ENCODE measurements around the gene FAM151A. TPM values are rescaled to one million over a fixed set of nuclear protein-coding genes. Genes with fewer than 3 reads are reported as not detected.

The FAM151A gene
- polyA plus RNA-seq, 3 donors = not detected

- no peaks in the 10 kb centered on the region for H3K36me3 Mint-ChIP-seq
- intact Hi-C loops (cut with micrococcal nuclease) = no loop called here
- Histone ChIP-seq H2AFZ (ENCODE audit: insufficient read depth, low read depth, low read length, poor library complexity, severe bottlenecking) (no peak overlapping the region), H3K4me1 (ENCODE audit: control insufficient read depth in 1 of 2, insufficient read depth in 2 of 2, low read length in 2 of 2) (no peaks in the 10 kb centered on the region), H3K79me2 (ENCODE audit: insufficient read depth, low read length) (no peaks in the 10 kb centered on the region), H3K27me3 (ENCODE audit: control insufficient read depth in 2 of 2, insufficient read depth in 2 of 2, low read length in 2 of 2) (no peaks in the 10 kb centered on the region), H3K4me3 (replicated peaks in 1 of 3; ENCODE audit: low read depth in 2 of 3, low read length in 3 of 3) (no peak overlapping the region), H3K9me3 (replicated peaks in 1 of 2; ENCODE audit: control insufficient read depth in 1 of 2, insufficient read depth in 1 of 2, low read length in 2 of 2) (no peaks in the 10 kb centered on the region), H3K27ac (ENCODE audit: low read depth in 1 of 2, low read length in 2 of 2) (no peak overlapping the region), H3K9ac (ENCODE audit: insufficient read depth, low read length, poor library complexity, severe bottlenecking) (no peak overlapping the region), H3K36me3 (replicated peaks in 1 of 2; ENCODE audit: control insufficient read depth in 1 of 2, insufficient read depth in 2 of 2, low read length in 2 of 2) (no peaks in the 10 kb centered on the region), H3K4me2 (replicated peaks; ENCODE audit: extremely low read depth, low read length, poor library complexity, severe bottlenecking) (no peak overlapping the region), H4K20me1 (ENCODE audit: insufficient read depth, low read length) (no peaks in the 10 kb centered on the region)
- H3K4me1 Mint-ChIP-seq = no peaks in the 10 kb centered on the region
- TF ChIP-seq CTCF (IDR thresholded peaks at IDR 0.05) = no peak
- WGBS (ENCODE audit: insufficient coverage) = 94% methylated on average over 10 of the region's 10 CpGs
- peaks cover 0 to 5% (median 0%) of the 10 kb centered on the region in 7 donors for H3K9me3 Mint-ChIP-seq
- peaks cover 3 to 5% (median 5%) of the 10 kb centered on the region in 3 donors for H3K27me3 Mint-ChIP-seq (ENCODE audit: low read depth in 3 of 3)
- no peak for DNase-seq
- no peak overlapping the region for H3K4me3 Mint-ChIP-seq
- H3K27ac Mint-ChIP-seq = no peak overlapping the region
Measured at GRCh38 chr1:54627196-54627595, 3.9 kb upstream of the FAM151A start.

- Histone ChIP-seq H3K79me2 (ENCODE audit: insufficient read depth, low read length) (no peaks in the 10 kb centered on the region), H3K9me3 (replicated peaks in 1 of 2; ENCODE audit: control insufficient read depth in 1 of 2, insufficient read depth in 1 of 2, low read length in 2 of 2) (no peaks in the 10 kb centered on the region), H3K27me3 (ENCODE audit: control insufficient read depth in 2 of 2, insufficient read depth in 2 of 2, low read length in 2 of 2) (no peaks in the 10 kb centered on the region), H4K20me1 (ENCODE audit: insufficient read depth, low read length) (no peaks in the 10 kb centered on the region), H3K4me3 (replicated peaks in 1 of 3; ENCODE audit: low read depth in 2 of 3, low read length in 3 of 3) (no peak overlapping the region), H3K4me2 (replicated peaks; ENCODE audit: extremely low read depth, low read length, poor library complexity, severe bottlenecking) (no peak overlapping the region), H3K4me1 (ENCODE audit: control insufficient read depth in 1 of 2, insufficient read depth in 2 of 2, low read length in 2 of 2) (no peaks in the 10 kb centered on the region), H3K36me3 (replicated peaks in 1 of 2; ENCODE audit: control insufficient read depth in 1 of 2, insufficient read depth in 2 of 2, low read length in 2 of 2) (no peaks in the 10 kb centered on the region), H3K9ac (ENCODE audit: insufficient read depth, low read length, poor library complexity, severe bottlenecking) (no peak overlapping the region), H3K27ac (ENCODE audit: low read depth in 1 of 2, low read length in 2 of 2) (no peak overlapping the region), H2AFZ (ENCODE audit: insufficient read depth, low read depth, low read length, poor library complexity, severe bottlenecking) (no peak overlapping the region)
- no peak for TF ChIP-seq CTCF (IDR thresholded peaks at IDR 0.05)
- 96% methylated on average over 4 of the region's 8 CpGs for WGBS (ENCODE audit: insufficient coverage)
- Mint-ChIP-seq H3K27me3 (ENCODE audit: low read depth in 3 of 3) (peaks cover 3 to 5% (median 3%) of the 10 kb centered on the region in 3 donors), H3K9me3 (peaks cover 0 to 3% (median 0%) of the 10 kb centered on the region in 7 donors), H3K27ac (peak overlapping the region in 4 of 7 donors; percentile 5 to 68 (median 43)), H3K4me3 (no peak overlapping the region), H3K4me1 (no peaks in the 10 kb centered on the region), H3K36me3 (no peaks in the 10 kb centered on the region)
- DNase-seq = no peak
- intact Hi-C loops (cut with micrococcal nuclease) = no loop called here
Measured at GRCh38 chr1:54624466-54625464, 1.4 kb upstream of the FAM151A start.
